GM21717 (cell line): ENCODE measurements around the gene RHOT1.
"Not testable (repeated sequence)": the region's sequence is repeated elsewhere in the genome, so short reads cannot be mapped to it uniquely, and the experiment has no call there.

Experiments
- ATAC-seq: cut with Tn5 transposase; IDR thresholded peaks from one replicate; pipeline ENCODE4 v1.9.1; 2021; ENCODE audit warnings: mild to moderate bottlenecking, moderate library complexity; ENCODE audit not compliant: unreplicated experiment

The RHOT1 gene

DNA sequence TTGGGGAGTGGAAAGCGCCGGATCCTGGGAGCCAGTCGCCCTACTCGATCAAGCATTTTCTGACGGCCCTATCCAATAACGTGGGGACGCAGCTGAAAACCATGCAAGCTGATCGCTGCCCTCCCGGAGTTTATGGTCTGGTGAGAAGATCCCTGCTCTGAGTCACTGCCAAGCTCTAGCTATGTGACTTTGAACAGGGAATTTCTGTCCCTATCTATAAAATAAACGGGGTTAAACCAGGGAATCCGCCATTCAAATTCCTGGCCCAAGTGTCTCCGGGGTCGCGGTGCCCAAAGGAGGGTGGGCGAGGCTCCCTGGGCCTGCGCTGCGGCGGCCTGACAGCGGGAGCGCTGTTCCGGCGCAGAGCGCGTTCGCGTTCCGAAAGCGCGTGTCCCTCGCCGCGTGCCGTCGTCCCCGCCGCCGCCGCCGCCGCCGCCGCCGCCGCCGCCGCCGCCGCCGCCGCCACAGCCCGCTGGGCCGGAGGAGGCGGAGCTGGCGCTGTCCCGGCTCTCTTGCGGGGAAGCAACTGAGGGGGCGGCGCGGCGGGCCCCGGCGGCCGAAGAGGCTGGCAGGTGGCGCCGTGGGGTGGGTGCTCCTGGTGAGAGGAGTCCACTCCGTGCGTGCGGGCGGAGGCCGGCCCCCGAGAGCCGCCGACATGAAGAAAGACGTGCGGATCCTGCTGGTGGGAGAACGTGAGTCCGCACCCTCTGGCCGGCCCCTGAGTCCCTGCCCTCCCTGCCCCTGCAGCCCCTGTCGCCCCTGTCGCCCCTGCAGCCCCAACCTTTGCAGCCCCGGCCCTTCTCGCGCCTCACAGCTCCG lies at the start of gene RHOT1:
Gene RHOT1 (plus strand): TSS at position 465 of the 819 bp plus-strand sequence. CDS start 191 bp downstream, at position 656.
- peak; percentile 62 for ATAC-seq

- ATAC-seq = no peak
Measured at GRCh38 chr17:32099686-32100085, 42.6 kb upstream of the RHOT1 start.

DNA sequence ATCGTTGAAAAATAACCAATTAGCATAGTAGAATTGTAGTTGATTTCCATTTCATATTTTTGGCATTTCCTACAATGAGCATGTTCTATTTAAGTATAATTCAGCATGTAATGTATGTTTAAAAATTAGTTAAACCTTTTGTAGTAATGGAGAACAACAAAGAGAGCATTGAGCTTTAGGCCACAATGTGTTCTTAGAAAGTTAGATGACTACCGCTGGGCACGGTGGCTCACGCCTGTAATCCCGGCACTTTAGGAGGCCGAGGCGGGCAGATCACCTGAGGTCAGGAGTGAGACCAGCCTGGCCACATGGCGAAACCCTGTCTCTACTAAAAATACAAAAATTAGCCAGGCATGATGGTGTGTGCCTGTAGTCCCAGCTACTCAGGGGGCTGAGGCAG lies 42.0 kb upstream of the RHOT1 start:
- not testable (repeated sequence) for ATAC-seq

DNA sequence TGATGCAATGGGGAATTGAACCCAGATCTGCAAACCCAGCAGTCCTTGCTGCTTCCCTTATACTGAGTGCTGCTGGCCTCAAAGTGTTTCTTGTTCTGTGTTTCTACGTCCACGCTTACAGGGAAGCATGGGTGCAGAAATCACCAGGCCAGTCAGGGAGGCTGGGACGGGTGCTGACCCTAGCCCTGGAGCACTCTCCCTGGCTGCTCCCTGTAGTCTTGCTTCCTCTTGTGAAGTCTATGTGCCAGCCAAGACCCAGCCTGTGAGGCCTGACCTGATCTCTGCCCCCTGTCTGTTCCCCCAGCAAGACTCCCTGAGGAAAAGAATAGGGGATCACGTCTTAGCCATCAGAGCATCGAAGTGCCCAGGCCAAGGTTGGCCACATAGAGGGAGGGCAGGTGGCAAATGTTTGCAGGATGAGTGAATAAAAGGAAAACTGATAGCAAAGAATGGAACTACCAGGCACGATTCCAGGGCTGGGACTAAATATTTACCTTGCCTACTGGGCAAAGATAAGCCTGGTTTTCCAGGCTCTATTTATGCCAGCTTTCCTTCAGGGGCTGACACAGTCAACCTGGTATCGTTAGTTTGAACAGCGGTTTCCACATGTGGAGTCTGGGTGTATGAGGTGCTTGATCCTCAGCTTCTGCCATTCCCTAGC lies 41.2 kb upstream of the RHOT1 start:
- ATAC-seq = no peak

DNA sequence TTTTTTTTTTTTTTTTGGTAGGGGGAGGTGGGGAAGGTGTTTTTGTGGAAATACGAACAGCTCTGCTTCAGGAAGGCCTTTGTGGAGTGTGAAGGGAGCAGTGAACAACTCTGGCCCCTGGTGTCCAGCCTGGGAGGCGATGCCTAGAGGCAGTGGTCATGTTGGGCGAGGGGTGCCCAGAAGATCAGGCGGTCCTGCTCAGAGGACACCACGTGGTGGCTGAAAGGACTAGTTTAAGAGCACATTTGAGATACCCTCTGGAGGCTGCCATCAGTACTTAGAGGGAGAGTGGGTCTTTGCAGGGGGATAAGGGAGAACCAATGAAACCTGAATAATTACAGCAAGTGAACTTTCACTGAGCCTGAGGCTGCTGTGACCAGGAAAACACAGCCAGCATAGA lies 40.1 kb upstream of the RHOT1 start:
- no peak for ATAC-seq

- ATAC-seq = no peak
Measured at GRCh38 chr17:32102646-32103186, 39.6 kb upstream of the RHOT1 start.

GRCh38 chr17:32103476-32104113 lies 38.7 kb upstream of the RHOT1 start:
- no peak for ATAC-seq

- ATAC-seq = no peak
Measured at GRCh38 chr17:32104158-32104557, 38.1 kb upstream of the RHOT1 start.

DNA sequence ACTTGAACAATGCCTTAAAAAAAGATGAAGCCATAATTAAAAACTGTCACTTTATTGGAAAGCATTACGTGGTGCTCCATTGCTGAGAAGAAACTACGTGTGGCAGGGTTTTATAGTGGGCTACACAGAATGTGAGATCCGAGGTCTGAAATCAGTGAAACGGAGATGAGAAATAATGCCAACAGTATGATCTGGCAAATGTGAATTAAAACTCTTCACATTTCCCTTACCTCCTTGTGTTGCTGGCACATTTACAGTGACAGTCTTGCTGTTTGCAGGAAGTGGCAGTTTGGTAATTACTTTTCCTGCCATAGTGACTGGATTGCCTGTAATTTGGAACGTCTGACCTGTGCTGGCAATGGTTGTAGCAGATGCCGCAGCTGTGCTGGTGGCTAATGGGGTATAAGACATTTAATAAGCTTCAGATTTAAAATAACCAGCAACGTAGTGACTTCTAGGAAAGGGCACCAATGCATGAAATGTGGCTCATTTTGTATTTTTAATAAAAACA lies 35.8 kb upstream of the RHOT1 start:
- not testable (repeated sequence) for ATAC-seq

DNA sequence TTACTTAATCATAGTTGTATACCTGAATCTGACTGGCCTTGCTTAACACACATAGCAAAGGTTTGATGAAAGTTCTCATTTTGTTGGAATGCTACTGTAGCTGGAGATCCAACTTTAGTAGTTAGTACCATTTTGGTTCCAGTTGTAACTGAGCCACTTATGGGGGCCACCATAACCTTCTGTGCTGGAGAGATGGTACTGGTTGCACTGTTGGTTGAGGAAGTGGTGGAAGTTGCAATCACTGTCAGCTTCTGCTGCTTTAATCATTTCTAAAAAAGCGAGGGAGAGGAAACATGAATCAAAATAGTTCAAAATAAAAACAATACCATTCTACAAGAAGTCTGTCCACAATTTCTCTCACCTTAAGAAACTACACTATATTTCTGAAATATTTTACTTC lies 35.1 kb upstream of the RHOT1 start:
- not testable (repeated sequence) for ATAC-seq

DNA sequence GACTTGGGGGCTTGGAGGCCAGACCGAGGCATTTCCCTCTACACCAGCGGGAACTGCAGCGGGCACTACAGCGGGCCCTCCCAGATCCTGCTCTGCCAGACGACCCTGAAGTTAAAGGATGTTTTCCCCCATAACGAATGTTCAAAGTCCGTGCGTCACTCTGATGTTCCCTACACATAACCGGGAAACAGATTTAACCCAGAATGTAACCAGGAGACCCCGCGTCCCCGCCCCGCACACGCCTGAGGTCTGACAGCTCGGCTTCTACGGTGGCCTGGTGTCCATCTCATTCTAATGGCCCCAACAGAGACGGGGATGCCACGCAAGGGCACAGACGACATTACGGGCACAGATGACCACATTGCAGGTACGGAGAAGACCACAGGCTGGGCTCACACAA lies 31.7 kb upstream of the RHOT1 start:
- no peak for ATAC-seq

GRCh38 chr17:32111141-32111771 lies 31.0 kb upstream of the RHOT1 start:
- ATAC-seq = no peak

- no peak for ATAC-seq
Measured at GRCh38 chr17:32112416-32112815, 29.9 kb upstream of the RHOT1 start.

- ATAC-seq = no peak
Measured at GRCh38 chr17:32114536-32114935, 27.8 kb upstream of the RHOT1 start.

- ATAC-seq = not testable (repeated sequence)
Measured at GRCh38 chr17:32115546-32115945, 26.8 kb upstream of the RHOT1 start.

- ATAC-seq = no peak
Measured at GRCh38 chr17:32116937-32117336, 25.4 kb upstream of the RHOT1 start.

GRCh38 chr17:32117399-32117798 lies 24.9 kb upstream of the RHOT1 start:
- no peak for ATAC-seq

GRCh38 chr17:32118088-32118487 lies 24.2 kb upstream of the RHOT1 start:
- not testable (repeated sequence) for ATAC-seq

GRCh38 chr17:32118835-32119234 lies 23.5 kb upstream of the RHOT1 start:
- ATAC-seq = no peak

GRCh38 chr17:32120141-32120540 lies 22.2 kb upstream of the RHOT1 start:
- no peak for ATAC-seq

DNA sequence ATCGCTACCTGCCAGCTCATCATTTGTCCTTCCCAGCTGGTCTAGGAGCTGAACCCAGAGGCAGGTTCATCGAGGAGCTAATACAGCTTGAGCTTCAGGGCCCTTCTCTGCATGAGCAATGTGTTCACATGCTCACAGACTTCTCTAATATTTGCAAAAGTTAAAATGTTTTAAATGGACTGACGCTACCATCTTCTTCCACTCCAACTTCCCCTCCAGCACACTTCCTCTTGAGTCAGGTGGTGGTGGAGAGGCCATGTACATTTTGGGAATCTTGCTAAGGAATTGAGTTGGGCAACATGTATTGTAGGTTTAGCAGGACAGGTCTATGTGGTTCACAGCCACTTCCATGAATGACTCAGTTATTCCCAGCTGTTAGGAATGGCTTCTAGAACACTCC lies 21.6 kb upstream of the RHOT1 start:
- no peak for ATAC-seq
